Trophoblast cell (in vitro differentiated cells and primary cell): ENCODE measurements around the gene OBSCN.

ENCODE experiments used
- DNase-seq, 2 donors: peaks; one replicate each; pipeline ENCODE4 v3.0.0-alpha.2; 2016
- H2AFZ ChIP-seq: 2 replicates; pipeline ENCODE4 v1.6.1; 2013; ENCODE audit warnings: low read length, moderate library complexity, mild to moderate bottlenecking; ENCODE audit not compliant: insufficient read depth, poor library complexity
- H2AK5ac ChIP-seq: 2 replicates; pipeline ENCODE4 v1.6.1; 2013; ENCODE audit warnings: mild to moderate bottlenecking, low read length
- H2BK120ac ChIP-seq: 2 replicates; pipeline ENCODE4 v1.6.1; 2013; ENCODE audit warnings: low read length, mild to moderate bottlenecking, moderate library complexity; ENCODE audit not compliant: insufficient read depth, poor library complexity
- H2BK12ac ChIP-seq: 2 replicates; pipeline ENCODE4 v1.6.1; 2013; ENCODE audit warnings: mild to moderate bottlenecking, low read length, moderate library complexity
- H2BK5ac ChIP-seq: 2 replicates; pipeline ENCODE4 v1.6.1; 2013; ENCODE audit warnings: low read length, low read depth, moderate library complexity, mild to moderate bottlenecking; ENCODE audit not compliant: poor library complexity
- H3K14ac ChIP-seq: 2 replicates; pipeline ENCODE4 v1.6.1; 2013; ENCODE audit warnings: mild to moderate bottlenecking, low read length
- H3K18ac ChIP-seq: 2 replicates; pipeline ENCODE4 v1.6.1; 2013; ENCODE audit warnings: mild to moderate bottlenecking, low read length
- H3K23ac ChIP-seq: 2 replicates; pipeline ENCODE4 v1.6.1; 2013; ENCODE audit warnings: low read length
- H3K27ac ChIP-seq: 2 replicates; pipeline ENCODE4 v1.5.1; 2013; ENCODE audit warnings: low read depth, mild to moderate bottlenecking, inconsistent platforms, low read length, moderate library complexity
- H3K27me3 ChIP-seq: 2 replicates; pipeline ENCODE4 v1.6.1; 2013; ENCODE audit warnings: inconsistent platforms, mild to moderate bottlenecking, low read length, moderate library complexity; ENCODE audit not compliant: insufficient read depth
- H3K36me3 ChIP-seq, 2 experiments: 1 replicate in 1 of 2; 2 replicates in 1 of 2; pipeline ENCODE4 v1.6.1; 2013; ENCODE audit warnings: low read length in 2 of 2, mild to moderate bottlenecking in 2 of 2, moderate library complexity in 1 of 2; ENCODE audit not compliant: insufficient read depth in 2 of 2, control insufficient read depth in 1 of 2
- H3K4ac ChIP-seq: 2 replicates; pipeline ENCODE4 v1.6.1; 2013; ENCODE audit warnings: low read depth, mild to moderate bottlenecking, low read length, moderate library complexity
- H3K4me1 ChIP-seq, 2 experiments: 1 replicate in 1 of 2; 2 replicates in 1 of 2; pipeline ENCODE4 v1.6.1; 2013; ENCODE audit warnings: low read length in 2 of 2, mild to moderate bottlenecking in 2 of 2, moderate library complexity in 1 of 2; ENCODE audit not compliant: insufficient read depth in 2 of 2, control insufficient read depth in 1 of 2
- H3K4me2 ChIP-seq: 2 replicates; pipeline ENCODE4 v1.6.1; 2013; ENCODE audit warnings: inconsistent platforms, mild to moderate bottlenecking, low read length, moderate library complexity
- H3K4me3 ChIP-seq: 2 replicates; pipeline ENCODE4 v1.5.1; 2013; ENCODE audit warnings: mild to moderate bottlenecking, low read depth, low read length, inconsistent platforms
- H3K79me1 ChIP-seq: one replicate; pipeline ENCODE4 v1.6.1; 2013; ENCODE audit warnings: low read length
- H3K79me2 ChIP-seq: 2 replicates; pipeline ENCODE4 v1.6.1; 2013; ENCODE audit warnings: low read length, mild to moderate bottlenecking; ENCODE audit not compliant: control insufficient read depth, insufficient read depth, poor library complexity
- H3K9ac ChIP-seq: 2 replicates; pipeline ENCODE4 v1.6.1; 2013; ENCODE audit warnings: mild to moderate bottlenecking, low read length
- H3K9me3 ChIP-seq: 2 replicates; pipeline ENCODE4 v1.6.1; 2013; ENCODE audit warnings: low read depth, mild to moderate bottlenecking, control low read depth, inconsistent platforms, low read length; ENCODE audit not compliant: insufficient read depth
- H4K12ac ChIP-seq: 2 replicates; pipeline ENCODE4 v1.6.1; 2013; ENCODE audit warnings: low read depth, mild to moderate bottlenecking, low read length, moderate library complexity
- H4K8ac ChIP-seq: 2 replicates; pipeline ENCODE4 v1.6.1; 2013; ENCODE audit warnings: low read depth, mild to moderate bottlenecking, low read length, moderate library complexity
- H4K91ac ChIP-seq: one replicate; pipeline ENCODE4 v1.6.1; 2013; ENCODE audit warnings: low read depth, mild to moderate bottlenecking, low read length, moderate library complexity
- WGBS: extraction: QIAGEN DNeasy Blood & Tissue Kit; methylation state at CpG from one replicate; pipeline ENCODE4 v1.1.7; 2013; ENCODE audit warnings: missing lambda C conversion rate; ENCODE audit not compliant: insufficient read length, insufficient coverage; ENCODE audit errors: extremely low coverage; 5-methylcytosine and 5-hydroxymethylcytosine counted together

OBSCN gene

GRCh38 chr1:228340686-228341449 is 133.0 kb downstream of the OBSCN start:
- Histone ChIP-seq H3K18ac (no peak overlapping the region), H4K12ac (no peak overlapping the region)

GRCh38 chr1:228341450-228341813 is 133.6 kb downstream of the OBSCN start:
- no peaks in the 10 kb centered on the region for H3K79me2 ChIP-seq
- H2BK120ac ChIP-seq, result no peak overlapping the region

More at GRCh38 chr1:228340686-228341449, 133.0 kb downstream of the OBSCN start:
- no peak overlapping the region for H3K4ac ChIP-seq
- no CpG with 5 or more reads among the region's 39 CpGs for WGBS
- H3K9ac ChIP-seq, result no peak overlapping the region
- H3K4me1 ChIP-seq, result peaks cover 0 to 2% of the 10 kb centered on the region in 2 experiments
- no peak overlapping the region for H3K27ac ChIP-seq
- no peak overlapping the region for H3K4me2 ChIP-seq
- H2AK5ac ChIP-seq, result no peak overlapping the region
- no peak overlapping the region for H2BK12ac ChIP-seq
- H3K79me1 ChIP-seq, result no peaks in the 10 kb centered on the region
- H2BK120ac ChIP-seq, result no peak overlapping the region
- no peak overlapping the region for H3K4me3 ChIP-seq
- H3K79me2 ChIP-seq, result no peaks in the 10 kb centered on the region
- no peak overlapping the region for H4K8ac ChIP-seq
- H3K9me3 ChIP-seq, result peaks cover 2% of the 10 kb centered on the region
- no peak overlapping the region for H2AFZ ChIP-seq
- H3K14ac ChIP-seq, result no peak overlapping the region
- H2BK5ac ChIP-seq, result no peak overlapping the region
- H4K91ac ChIP-seq, result no peak overlapping the region
- H3K27me3 ChIP-seq, result no peaks in the 10 kb centered on the region
- H3K36me3 ChIP-seq, result peaks cover 7 to 8% of the 10 kb centered on the region in 2 experiments
- peak; percentile 71 to 88 for DNase-seq
- no peak overlapping the region for H3K23ac ChIP-seq

GRCh38 chr1:228341814-228342626 is 134.2 kb downstream of the OBSCN start:
- WGBS, result no CpG with 5 or more reads among the region's 20 CpGs
- Histone ChIP-seq H3K27ac (no peak overlapping the region), H3K23ac (no peak overlapping the region), H2BK12ac (no peak overlapping the region), H2AK5ac (no peak overlapping the region), H3K79me1 (no peaks in the 10 kb centered on the region), H2AFZ (no peak overlapping the region), H3K4ac (no peak overlapping the region), H3K4me3 (no peak overlapping the region), H4K91ac (no peak overlapping the region), H3K36me3 (peaks cover 7 to 8% of the 10 kb centered on the region in 2 experiments), H3K27me3 (no peaks in the 10 kb centered on the region), H3K4me2 (no peak overlapping the region), H3K79me2 (no peaks in the 10 kb centered on the region), H4K12ac (no peak overlapping the region), H3K9ac (no peak overlapping the region), H3K18ac (no peak overlapping the region), H3K4me1 (peaks cover 0 to 2% of the 10 kb centered on the region in 2 experiments), H2BK120ac (no peak overlapping the region), H3K14ac (no peak overlapping the region), H2BK5ac (no peak overlapping the region), H4K8ac (no peak overlapping the region), H3K9me3 (peaks cover 2% of the 10 kb centered on the region)
- DNase-seq, result peak in 1 of 2 donors; percentile 12

More at GRCh38 chr1:228341450-228341813, 133.6 kb downstream of the OBSCN start:
- no peaks in the 10 kb centered on the region for H3K27me3 ChIP-seq
- H4K12ac ChIP-seq, result no peak overlapping the region
- H3K14ac ChIP-seq, result no peak overlapping the region
- H2AK5ac ChIP-seq, result no peak overlapping the region
- H3K4me1 ChIP-seq, result peaks cover 0 to 2% of the 10 kb centered on the region in 2 experiments
- H3K27ac ChIP-seq, result no peak overlapping the region
- H3K4me2 ChIP-seq, result no peak overlapping the region
- H3K18ac ChIP-seq, result no peak overlapping the region
- H3K9ac ChIP-seq, result no peak overlapping the region
- no peak overlapping the region for H2BK5ac ChIP-seq
- H3K9me3 ChIP-seq, result peaks cover 2% of the 10 kb centered on the region
- WGBS, result no CpG with 5 or more reads among the region's 17 CpGs
- peaks cover 7 to 8% of the 10 kb centered on the region in 2 experiments for H3K36me3 ChIP-seq
- no peak overlapping the region for H3K4me3 ChIP-seq
- H3K23ac ChIP-seq, result no peak overlapping the region
- no peak overlapping the region for H4K91ac ChIP-seq
- H2BK12ac ChIP-seq, result no peak overlapping the region
- no peak for DNase-seq
- no peaks in the 10 kb centered on the region for H3K79me1 ChIP-seq
- H4K8ac ChIP-seq, result no peak overlapping the region
- H3K4ac ChIP-seq, result no peak overlapping the region
- H2AFZ ChIP-seq, result no peak overlapping the region

- Histone ChIP-seq H3K79me1 (no peaks in the 10 kb centered on the region), H3K18ac (no peak overlapping the region), H3K27ac (no peak overlapping the region), H2BK5ac (no peak overlapping the region), H4K12ac (no peak overlapping the region), H4K8ac (no peak overlapping the region), H3K9me3 (peaks cover 2% of the 10 kb centered on the region), H3K9ac (no peak overlapping the region), H3K23ac (no peak overlapping the region), H3K4ac (no peak overlapping the region), H3K4me1 (peaks cover 0 to 2% of the 10 kb centered on the region in 2 experiments), H3K79me2 (no peaks in the 10 kb centered on the region), H3K4me3 (no peak overlapping the region), H3K14ac (no peak overlapping the region), H3K36me3 (peaks cover 7 to 8% of the 10 kb centered on the region in 2 experiments), H3K4me2 (no peak overlapping the region), H4K91ac (no peak overlapping the region), H2AFZ (no peak overlapping the region), H2BK120ac (no peak overlapping the region), H2BK12ac (no peak overlapping the region), H2AK5ac (no peak overlapping the region), H3K27me3 (no peaks in the 10 kb centered on the region)
- no peak for DNase-seq
- no CpG with 5 or more reads among the region's 8 CpGs for WGBS
These were observed 134.9 kb downstream of the OBSCN start for GRCh38 chr1:228342627-228343190.
